GM12878 (cell line): ENCODE results near the gene CAMK2D. TPM values are rescaled to one million over a fixed set of nuclear protein-coding genes. Genes with fewer than 3 reads are reported as not detected.

Source experiments
- ATAC-seq: fragments of 200-7000 bp; cut with Tn5 transposase; 3 replicates; pipeline ENCODE4 v1.9.1; 2020; ENCODE audit warnings: mild to moderate bottlenecking, moderate library complexity
- BruUV-seq: library from RNA; stranded (reverse); fragments of 400-500 nt; replicated peaks from 2 replicates; lab custom pipeline; 2021; lab: Mats Ljungman, UMichigan
- CTCF ChIA-PET: fragments of 300-600 bp; sonication (Branson Sonifier 250); formaldehyde crosslinking; extraction: SDS; loops from one replicate; lab custom pipeline; 2021; ENCODE audit warnings: inconsistent platforms; lab: Yijun Ruan, JAX
- POLR2A ChIA-PET: fragments of 350-600 bp; formaldehyde crosslinking; extraction: SDS; loops from one replicate; lab custom pipeline; 2021; ENCODE audit warnings: inconsistent platforms; lab: Charles Lee
- RAD21 ChIA-PET: fragments of 300-600 bp; sonication (Branson Sonifier 250); formaldehyde crosslinking; loops from one replicate; lab custom pipeline; 2023; ENCODE audit warnings: antibody characterized with exemption; ENCODE audit not compliant: unreplicated experiment; lab: Charles Lee
- SMC1A ChIA-PET: fragments of 300-600 bp; sonication (Branson Sonifier 250); formaldehyde crosslinking; loops from one replicate; lab custom pipeline; 2023; ENCODE audit not compliant: unreplicated experiment, uncharacterized antibody; lab: Charles Lee
- DNase-seq: peaks from one replicate; pipeline ENCODE4 v3.0.0-alpha.2; 2011; ENCODE audit warnings: low read depth, low spot score
- FAIRE-seq: peaks from 3 replicates; lab custom pipeline; 2011; peaks lifted over from hg19 to GRCh38; lab: Jason Lieb, UNC
- H2AFZ ChIP-seq: 2 replicates; pipeline ENCODE4 v1.6.0; 2011; ENCODE audit warnings: low read depth, low read length, control low read depth; ENCODE audit not compliant: control insufficient read depth
- H3K27ac ChIP-seq: 2 replicates; pipeline ENCODE4 v1.5.1; 2011; ENCODE audit warnings: control low read depth; ENCODE audit not compliant: control insufficient read depth, insufficient read depth
- H3K27me3 ChIP-seq, 2 experiments: replicated peaks in 1 of 2; 2 replicates each; pipeline versions ENCODE4 v1.6.0 to v1.6.1; 2011; ENCODE audit warnings: low read length in 1 of 2; ENCODE audit not compliant: control insufficient read depth in 2 of 2, insufficient read depth in 2 of 2
- H3K36me3 ChIP-seq, 2 experiments: 2 replicates each; pipeline ENCODE4 v1.5.1; 2011; ENCODE audit warnings: low read length in 1 of 2; ENCODE audit not compliant: control insufficient read depth in 2 of 2, insufficient read depth in 2 of 2
- H3K4me1 ChIP-seq: 2 replicates; pipeline ENCODE4 v1.6.1; 2011; ENCODE audit warnings: mild to moderate bottlenecking, low read length, moderate library complexity, mixed read lengths; ENCODE audit not compliant: control insufficient read depth, insufficient read depth
- H3K4me2 ChIP-seq: 2 replicates; pipeline ENCODE4 v1.6.0; 2011; ENCODE audit warnings: control low read depth; ENCODE audit not compliant: control insufficient read depth, insufficient read depth
- H3K4me3 ChIP-seq: fragments of 200-600 bp; sonication (generic); 2 replicates; pipeline ENCODE4 v1.5.1; 2016
- H3K79me2 ChIP-seq: 2 replicates; pipeline ENCODE4 v1.6.0; 2011; ENCODE audit warnings: low read length; ENCODE audit not compliant: control insufficient read depth, insufficient read depth
- H3K9ac ChIP-seq: 2 replicates; pipeline ENCODE4 v1.8.0; 2011; ENCODE audit warnings: low read length, control low read depth, mixed read lengths; ENCODE audit not compliant: control insufficient read depth, insufficient read depth
- H3K9me3 ChIP-seq: replicated peaks from 3 replicates; pipeline ENCODE4 v1.5.1; 2011; ENCODE audit warnings: mild to moderate bottlenecking, low read length; ENCODE audit not compliant: control insufficient read depth, insufficient read depth
- H4K20me1 ChIP-seq: 2 replicates; pipeline ENCODE4 v1.6.0; 2011; ENCODE audit not compliant: control insufficient read depth, insufficient read depth
- ATF7 ChIP-seq: fragments of 450-650 bp; IDR thresholded peaks from 2 replicates; pipeline ENCODE4 v1.6.1; 2016; ENCODE audit warnings: low read depth, mild to moderate bottlenecking
- KDM1A ChIP-seq: fragments of 200-600 bp; sonication (generic); IDR thresholded peaks from 2 replicates; pipeline ENCODE4 v1.6.1; 2016; ENCODE audit warnings: borderline replicate concordance
- MEF2A ChIP-seq: IDR thresholded peaks from 2 replicates; pipeline ENCODE4 v1.6.1; 2011; ENCODE audit warnings: low read depth, mild to moderate bottlenecking, low read length, moderate library complexity; ENCODE audit not compliant: insufficient read depth
- MXI1 ChIP-seq: fragments of 150-350 bp; IDR thresholded peaks from 2 replicates; pipeline ENCODE4 v1.6.1; 2011; ENCODE audit warnings: low read depth, mild to moderate bottlenecking, inconsistent platforms, low read length, improper control_type of control experiment
- NBN ChIP-seq: fragments of 450-650 bp; IDR thresholded peaks from 2 replicates; pipeline ENCODE4 v1.6.1; 2016
- NFIC ChIP-seq: IDR thresholded peaks from 2 replicates; pipeline ENCODE4 v1.6.1; 2012; ENCODE audit warnings: low read depth, mild to moderate bottlenecking, inconsistent platforms, low read length, moderate library complexity
- POLR2AphosphoS5 ChIP-seq: IDR thresholded peaks from 2 replicates; pipeline ENCODE4 v1.6.1; 2011; ENCODE audit warnings: mild to moderate bottlenecking, low read length, inconsistent platforms
- RELA ChIP-seq: fragments of 450-650 bp; IDR thresholded peaks from 2 replicates; pipeline ENCODE4 v1.8.0; 2014; ENCODE audit warnings: borderline replicate concordance; ENCODE audit not compliant: partially characterized antibody
- SMAD5 ChIP-seq: IDR thresholded peaks from 2 replicates; pipeline ENCODE4 v1.6.1; 2016; ENCODE audit warnings: antibody characterized with exemption, low read depth
- SMC3 ChIP-seq: IDR thresholded peaks from 2 replicates; pipeline ENCODE4 v1.6.1; 2011; ENCODE audit warnings: low read length, improper control_type of control experiment, borderline replicate concordance
- STAT3 ChIP-seq: IDR thresholded peaks from 2 replicates; pipeline ENCODE4 v1.6.1; 2011; ENCODE audit warnings: low read depth, low read length, improper control_type of control experiment
- TAF1 ChIP-seq: IDR thresholded peaks from 2 replicates; pipeline ENCODE4 v1.6.1; 2011; ENCODE audit warnings: mild to moderate bottlenecking, low read depth, low read length, borderline replicate concordance
- TBL1XR1 ChIP-seq: IDR thresholded peaks from 2 replicates; pipeline ENCODE4 v1.6.1; 2012; ENCODE audit warnings: low read depth, low read length, improper control_type of control experiment
- ZNF274 ChIP-seq: IDR thresholded peaks from one replicate; pipeline ENCODE4 v1.8.0; 2011; ENCODE audit not compliant: insufficient read length, insufficient read depth
- WGBS: methylation state at CpG from one replicate; pipeline ENCODE4 v1.1.6; 2016; ENCODE audit warnings: low lambda C conversion rate; ENCODE audit not compliant: insufficient replicate concordance, insufficient coverage; ENCODE audit errors: missing lambda C conversion rate; 5-methylcytosine and 5-hydroxymethylcytosine counted together
- in situ Hi-C: fragments of 300-500 bp; cut with MboI; formaldehyde crosslinking; loops from 9 replicates; pipeline ENCODE4 v1.14.3; 2018; ENCODE audit warnings: mixed read lengths
- intact Hi-C: fragments of 100-400 bp; cut with micrococcal nuclease; formaldehyde crosslinking; loops from one replicate; pipeline ENCODE4 v1.14.2; 2022; ENCODE audit not compliant: unreplicated experiment
- polyA plus RNA-seq, 11 experiments: library from polyadenylated mRNA; depleted of rRNA in 4 of 11; unstranded in 6 of 11; stranded (reverse) in 5 of 11; fragments of >200 nt; fragmentation: Nextera tagmentation in 4 of 11; fragmentation: Illumina TruSeq in 1 of 11; extraction: Ambion mirVana in 4 of 11; extraction: Trizol in 1 of 11; gene quantifications; 1 replicate in 1 of 11; 2 replicates in 10 of 11; pipeline versions ENCODE4 v1.2.1 to v1.2.3, GENCODE V29; 2011 to 2016; ENCODE audit warnings: inconsistent platforms in 2 of 11, missing spikeins in 2 of 11, low read depth in 1 of 11
- total RNA-seq, 4 experiments: library from RNA; depleted of rRNA in 3 of 4; stranded (reverse); fragments of >200 nt in 3 of 4; fragmentation: Illumina TruSeq in 1 of 4; extraction: Trizol in 1 of 4; gene quantifications; 2 replicates each; pipeline versions ENCODE4 v1.2.1 to v1.2.3, GENCODE V29; 2013 to 2021
- TF ChIP-seq, protein P1 (sequence below): IDR thresholded peaks from 2 replicates; pipeline ENCODE4 v1.6.1; 2011; ENCODE audit warnings: low read depth, mild to moderate bottlenecking, low read length, moderate library complexity, borderline replicate concordance; ENCODE audit errors: extremely low read depth
- TF ChIP-seq, protein P2 (sequence below): fragments of 450-650 bp; IDR thresholded peaks from 2 replicates; pipeline ENCODE4 v1.6.1; 2016; ENCODE audit warnings: mild to moderate bottlenecking
- TF ChIP-seq, protein P3 (sequence below): IDR thresholded peaks from 2 replicates; pipeline ENCODE4 v1.6.1; 2011; ENCODE audit warnings: mild to moderate bottlenecking, low read depth, low read length, moderate library complexity; ENCODE audit not compliant: insufficient replicate concordance
- TF ChIP-seq, protein P4 (sequence below): fragments of 450-650 bp; IDR thresholded peaks from 2 replicates; pipeline ENCODE4 v1.6.1; 2017; ENCODE audit warnings: antibody characterized with exemption, mild to moderate bottlenecking, moderate library complexity

CAMK2D gene
- total and polyA plus RNA-seq, 10 of the 15 experiments (the other 5 are each of a cell fraction or from before 2014, with no cell fraction given), result 6.9 to 88.5 (median 12.9) TPM

DNA sequence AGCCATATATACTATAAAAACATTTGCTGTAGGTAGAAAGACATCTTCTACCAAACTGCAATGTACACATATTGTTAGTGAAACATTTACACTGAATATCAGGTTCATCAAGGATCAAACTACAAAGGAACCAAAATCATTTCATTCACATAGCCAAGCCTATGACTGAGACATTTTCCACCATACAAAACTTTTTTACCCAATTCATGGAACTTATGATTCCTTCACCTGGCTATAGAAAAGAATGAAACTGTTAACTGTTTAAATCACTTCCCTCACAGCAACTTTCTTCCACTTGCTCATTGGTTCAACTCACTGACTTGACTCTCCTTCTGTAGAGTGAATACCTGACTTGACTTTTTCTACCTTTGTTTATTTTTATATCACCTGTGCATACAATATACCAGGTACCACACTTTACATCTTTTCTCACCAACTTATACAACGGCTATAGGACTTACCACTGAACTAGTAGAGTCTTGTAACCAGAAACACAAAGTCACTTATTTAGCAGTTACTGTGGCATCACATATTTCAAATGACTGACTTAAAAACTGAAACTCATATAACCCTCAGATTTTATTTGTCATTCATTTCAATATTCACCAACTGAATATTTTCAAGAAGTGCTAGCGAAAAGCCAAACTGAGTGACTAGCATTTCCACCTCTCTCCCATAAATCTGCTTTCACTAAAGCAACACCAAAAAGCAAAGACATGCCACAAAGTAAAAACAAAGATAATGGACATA, 30.9 kb downstream of the CAMK2D start:
- SMC1A ChIA-PET, result interaction anchor here (0.9 kb wide), 1 partner anchor 20 kb away, joined by 3 read pairs; no protein-coding TSS in a partner anchor

More for the DNA sequence above, 30.9 kb downstream of the CAMK2D start:
- Histone ChIP-seq H3K4me3 (no peak overlapping the region), H3K4me1 (no peaks in the 10 kb centered on the region), H3K9ac (no peak overlapping the region)
- no peak for DNase-seq
- TF ChIP-seq, protein P1, sequence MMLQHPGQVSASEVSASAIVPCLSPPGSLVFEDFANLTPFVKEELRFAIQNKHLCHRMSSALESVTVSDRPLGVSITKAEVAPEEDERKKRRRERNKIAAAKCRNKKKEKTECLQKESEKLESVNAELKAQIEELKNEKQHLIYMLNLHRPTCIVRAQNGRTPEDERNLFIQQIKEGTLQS, result no peak
- no peak for TF ChIP-seq SMAD5
- TF ChIP-seq TAF1, result no peak
- TF ChIP-seq, protein P2, sequence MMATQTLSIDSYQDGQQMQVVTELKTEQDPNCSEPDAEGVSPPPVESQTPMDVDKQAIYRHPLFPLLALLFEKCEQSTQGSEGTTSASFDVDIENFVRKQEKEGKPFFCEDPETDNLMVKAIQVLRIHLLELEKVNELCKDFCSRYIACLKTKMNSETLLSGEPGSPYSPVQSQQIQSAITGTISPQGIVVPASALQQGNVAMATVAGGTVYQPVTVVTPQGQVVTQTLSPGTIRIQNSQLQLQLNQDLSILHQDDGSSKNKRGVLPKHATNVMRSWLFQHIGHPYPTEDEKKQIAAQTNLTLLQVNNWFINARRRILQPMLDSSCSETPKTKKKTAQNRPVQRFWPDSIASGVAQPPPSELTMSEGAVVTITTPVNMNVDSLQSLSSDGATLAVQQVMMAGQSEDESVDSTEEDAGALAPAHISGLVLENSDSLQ, result no peak
- TF ChIP-seq, protein P3, sequence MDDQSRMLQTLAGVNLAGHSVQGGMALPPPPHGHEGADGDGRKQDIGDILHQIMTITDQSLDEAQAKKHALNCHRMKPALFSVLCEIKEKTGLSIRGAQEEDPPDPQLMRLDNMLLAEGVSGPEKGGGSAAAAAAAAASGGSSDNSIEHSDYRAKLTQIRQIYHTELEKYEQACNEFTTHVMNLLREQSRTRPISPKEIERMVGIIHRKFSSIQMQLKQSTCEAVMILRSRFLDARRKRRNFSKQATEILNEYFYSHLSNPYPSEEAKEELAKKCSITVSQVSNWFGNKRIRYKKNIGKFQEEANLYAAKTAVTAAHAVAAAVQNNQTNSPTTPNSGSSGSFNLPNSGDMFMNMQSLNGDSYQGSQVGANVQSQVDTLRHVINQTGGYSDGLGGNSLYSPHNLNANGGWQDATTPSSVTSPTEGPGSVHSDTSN, result no peak
- no peak for TF ChIP-seq SMC3
- no peak for TF ChIP-seq RELA
- TF ChIP-seq NFIC, result no peak
- TF ChIP-seq NBN, result no peak
- no peak for TF ChIP-seq KDM1A
- TF ChIP-seq STAT3, result no peak
- no peak for TF ChIP-seq TBL1XR1
- TF ChIP-seq, protein P4, sequence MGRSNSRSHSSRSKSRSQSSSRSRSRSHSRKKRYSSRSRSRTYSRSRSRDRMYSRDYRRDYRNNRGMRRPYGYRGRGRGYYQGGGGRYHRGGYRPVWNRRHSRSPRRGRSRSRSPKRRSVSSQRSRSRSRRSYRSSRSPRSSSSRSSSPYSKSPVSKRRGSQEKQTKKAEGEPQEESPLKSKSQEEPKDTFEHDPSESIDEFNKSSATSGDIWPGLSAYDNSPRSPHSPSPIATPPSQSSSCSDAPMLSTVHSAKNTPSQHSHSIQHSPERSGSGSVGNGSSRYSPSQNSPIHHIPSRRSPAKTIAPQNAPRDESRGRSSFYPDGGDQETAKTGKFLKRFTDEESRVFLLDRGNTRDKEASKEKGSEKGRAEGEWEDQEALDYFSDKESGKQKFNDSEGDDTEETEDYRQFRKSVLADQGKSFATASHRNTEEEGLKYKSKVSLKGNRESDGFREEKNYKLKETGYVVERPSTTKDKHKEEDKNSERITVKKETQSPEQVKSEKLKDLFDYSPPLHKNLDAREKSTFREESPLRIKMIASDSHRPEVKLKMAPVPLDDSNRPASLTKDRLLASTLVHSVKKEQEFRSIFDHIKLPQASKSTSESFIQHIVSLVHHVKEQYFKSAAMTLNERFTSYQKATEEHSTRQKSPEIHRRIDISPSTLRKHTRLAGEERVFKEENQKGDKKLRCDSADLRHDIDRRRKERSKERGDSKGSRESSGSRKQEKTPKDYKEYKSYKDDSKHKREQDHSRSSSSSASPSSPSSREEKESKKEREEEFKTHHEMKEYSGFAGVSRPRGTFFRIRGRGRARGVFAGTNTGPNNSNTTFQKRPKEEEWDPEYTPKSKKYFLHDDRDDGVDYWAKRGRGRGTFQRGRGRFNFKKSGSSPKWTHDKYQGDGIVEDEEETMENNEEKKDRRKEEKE, result no peak
- TF ChIP-seq MXI1, result no peak
- no peak for TF ChIP-seq ATF7
- TF ChIP-seq MEF2A, result no peak
- TF ChIP-seq ZNF274, result no peak
- no peak for TF ChIP-seq POLR2AphosphoS5
- TF ChIP-seq, all 136 proteins: peak for 0
- no TSS peak for BruUV-seq
- Histone ChIP-seq H3K36me3 (peaks cover 3 to 9% of the 10 kb centered on the region in 2 experiments; a peak in 3 of 4 replicates), H3K27ac (no peak overlapping the region), H3K4me2 (no peak overlapping the region), H3K79me2 (peaks cover 25% of the 10 kb centered on the region), H2AFZ (no peak overlapping the region), H3K27me3 (no peaks in the 10 kb centered on the region), H4K20me1 (no peaks in the 10 kb centered on the region), H3K9me3 (peaks cover 6% of the 10 kb centered on the region; the same call in 2 of the 3 replicates)
- POLR2A ChIA-PET, result no interaction called here
- FAIRE-seq, result peak; percentile 18
- in situ Hi-C loops (no loop called here), intact Hi-C loops (no loop called here)
- CTCF ChIA-PET, result no interaction called here
- no peak for ATAC-seq
- RAD21 ChIA-PET, result interaction anchor here (0.8 to 1.6 kb wide), 2 partner anchors 86 to 93 kb away, joined by 3 read pairs; no protein-coding TSS in a partner anchor
- WGBS, result 63% methylated on average over 2 of the region's 2 CpGs
